IPS-11a (cell line): ENCODE measurements around the gene C1QC.

Experiments
- H3K4me3 ChIP-seq: one replicate; pipeline ENCODE4 v1.5.1; 2013; ENCODE audit warnings: low read depth, low read length, control low read depth

C1QC gene

GRCh38 chr1:22643381-22643780, at the start of gene C1QC:
Gene C1QC, plus strand, starts transcription at chr1:22643633. Its CDS starts 391 bp downstream, at chr1:22644024.
- no peak within 1 kb of the TSS for H3K4me3 ChIP-seq

DNA sequence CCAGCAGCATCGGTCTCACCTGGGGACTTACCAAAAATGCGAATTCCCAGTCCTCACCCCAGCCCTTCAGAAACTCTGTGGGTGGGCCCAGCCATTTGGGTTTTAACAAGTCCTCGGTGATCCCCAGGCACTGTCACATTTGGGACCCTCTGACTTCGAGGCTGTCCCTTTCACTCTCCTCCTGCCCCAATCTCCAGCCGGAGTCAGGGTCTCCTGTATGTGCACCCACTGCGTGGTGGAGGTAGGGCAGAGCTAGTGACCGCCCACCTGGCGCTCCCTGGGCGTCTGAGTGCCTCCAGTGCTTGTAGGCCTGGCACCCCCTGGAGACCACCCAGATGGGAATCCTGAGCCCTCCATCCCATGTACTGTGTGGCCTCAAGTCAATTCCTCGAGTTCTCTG, 49.0 kb upstream of the C1QC start:
- no peak overlapping the region for H3K4me3 ChIP-seq

- H3K4me3 ChIP-seq, result no peak overlapping the region
These were observed 48.3 kb upstream of the C1QC start for GRCh38 chr1:22595108-22595507.

GRCh38 chr1:22597301-22597965, 46.0 kb upstream of the C1QC start:
- H3K4me3 ChIP-seq, result no peak overlapping the region

- no peak overlapping the region for H3K4me3 ChIP-seq
These were observed 45.4 kb upstream of the C1QC start for GRCh38 chr1:22597996-22598395.

- H3K4me3 ChIP-seq, result no peak overlapping the region
These were observed 44.7 kb upstream of the C1QC start for GRCh38 chr1:22598736-22599135.

GRCh38 chr1:22600071-22600816, 43.2 kb upstream of the C1QC start:
- H3K4me3 ChIP-seq, result no peak overlapping the region

GRCh38 chr1:22600817-22601605, 42.4 kb upstream of the C1QC start:
- H3K4me3 ChIP-seq, result no peak overlapping the region

- no peak overlapping the region for H3K4me3 ChIP-seq
These were observed 41.8 kb upstream of the C1QC start for GRCh38 chr1:22601610-22602009.

DNA sequence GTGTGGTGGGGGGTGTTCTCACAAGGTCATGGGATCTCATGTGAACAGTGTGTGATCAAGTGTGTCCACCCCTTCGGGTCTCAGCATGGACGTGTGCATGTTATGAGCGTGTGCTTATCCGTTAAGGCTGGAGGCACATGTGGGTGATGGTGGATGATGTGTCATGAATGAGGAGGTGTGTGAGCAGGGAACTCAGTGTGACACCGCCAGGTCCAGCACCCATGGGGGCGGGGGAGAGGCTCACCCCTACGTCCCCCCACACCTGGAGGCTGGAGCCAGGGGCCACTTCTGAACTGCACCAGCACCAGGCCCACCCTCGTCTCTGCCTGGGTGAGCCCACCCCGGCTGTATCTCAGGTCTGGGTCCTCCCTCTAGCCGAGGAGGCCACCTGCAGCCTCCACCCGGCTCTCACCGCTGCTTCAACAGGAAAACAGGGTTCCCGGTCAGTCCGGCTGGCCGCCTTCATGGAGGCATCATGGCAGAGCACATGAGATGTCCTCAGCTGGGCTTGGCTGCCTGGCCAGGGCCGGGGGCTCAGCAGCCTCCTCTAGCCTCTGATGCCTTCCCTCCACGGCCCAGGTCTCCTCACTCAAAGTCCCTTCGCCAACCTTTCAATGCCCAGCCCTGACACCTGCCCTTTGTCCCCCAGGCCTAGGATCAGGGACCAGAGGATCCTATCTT, 41.2 kb upstream of the C1QC start:
- H3K4me3 ChIP-seq, result no peak overlapping the region

- no peak overlapping the region for H3K4me3 ChIP-seq
These were observed 37.3 kb upstream of the C1QC start for GRCh38 chr1:22606161-22606560.

GRCh38 chr1:22607154-22607553, 36.3 kb upstream of the C1QC start:
- H3K4me3 ChIP-seq, result no peak overlapping the region

DNA sequence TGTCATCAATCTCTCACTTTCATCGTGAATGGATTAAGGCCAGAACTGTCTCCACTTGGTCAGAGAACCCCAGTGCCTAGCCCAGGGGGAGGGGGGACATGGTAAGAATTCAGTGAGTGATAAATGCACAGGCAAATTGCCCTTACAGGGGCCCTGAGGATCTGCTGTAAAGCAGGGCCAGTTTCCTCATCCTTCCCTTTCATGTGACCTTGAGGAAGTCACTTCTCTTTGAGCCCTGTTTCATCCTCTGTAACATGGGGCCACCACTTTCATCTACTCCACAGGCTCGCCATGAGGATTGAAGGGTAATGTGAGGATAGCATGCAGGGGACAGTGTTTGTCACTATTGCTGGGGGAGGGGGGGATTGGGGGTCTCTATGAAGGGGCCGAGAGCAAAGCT, 35.1 kb upstream of the C1QC start:
- H3K4me3 ChIP-seq, result no peak overlapping the region

DNA sequence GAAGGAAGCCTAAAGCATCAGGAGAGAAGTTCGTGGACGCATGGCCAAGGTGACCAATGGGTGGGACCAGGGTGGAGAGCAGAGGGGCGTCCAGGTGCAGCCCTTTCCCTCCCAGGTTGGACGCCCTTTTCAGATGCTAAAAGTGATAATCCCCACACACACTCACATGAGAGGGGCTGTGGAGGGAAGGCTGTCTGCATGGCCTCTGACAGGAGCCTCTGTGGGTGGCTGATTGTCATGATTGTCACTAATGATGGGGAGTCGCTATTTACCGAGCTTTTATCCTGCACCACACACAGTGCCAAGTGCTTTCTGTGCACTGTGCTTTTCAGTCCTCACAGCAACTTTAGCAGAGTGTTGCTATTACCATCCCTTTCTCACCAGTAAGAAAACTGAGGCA, 34.1 kb upstream of the C1QC start:
- H3K4me3 ChIP-seq, result no peak overlapping the region

GRCh38 chr1:22611530-22611947, 31.9 kb upstream of the C1QC start:
- H3K4me3 ChIP-seq, result no peak overlapping the region

GRCh38 chr1:22612671-22613571, 30.5 kb upstream of the C1QC start:
- no peak overlapping the region for H3K4me3 ChIP-seq

- H3K4me3 ChIP-seq, result no peak overlapping the region
These were observed 29.9 kb upstream of the C1QC start for GRCh38 chr1:22613572-22613918.

DNA sequence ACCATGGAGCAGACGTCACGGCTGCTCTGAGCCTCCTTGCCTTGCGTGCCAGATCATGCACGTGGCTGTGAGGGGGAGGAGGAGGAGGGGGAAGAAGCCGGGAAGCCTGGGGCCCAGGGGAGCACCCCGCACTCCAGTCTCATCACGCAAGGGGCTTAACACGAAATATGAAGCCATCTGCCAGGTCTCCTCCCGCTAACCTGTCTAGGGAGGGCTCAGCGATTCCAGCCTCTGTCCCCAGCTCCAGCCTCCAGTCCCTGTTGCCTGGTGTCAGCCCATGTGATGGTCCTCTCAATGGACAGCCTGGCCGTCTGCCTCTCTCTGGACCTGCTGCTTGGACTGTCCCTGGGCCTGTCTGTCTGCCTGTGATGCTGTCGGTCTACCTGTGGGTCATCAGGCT, 29.5 kb upstream of the C1QC start:
- H3K4me3 ChIP-seq, result no peak overlapping the region

- H3K4me3 ChIP-seq, result no peak overlapping the region
These were observed 27.5 kb upstream of the C1QC start for GRCh38 chr1:22615886-22616285.

DNA sequence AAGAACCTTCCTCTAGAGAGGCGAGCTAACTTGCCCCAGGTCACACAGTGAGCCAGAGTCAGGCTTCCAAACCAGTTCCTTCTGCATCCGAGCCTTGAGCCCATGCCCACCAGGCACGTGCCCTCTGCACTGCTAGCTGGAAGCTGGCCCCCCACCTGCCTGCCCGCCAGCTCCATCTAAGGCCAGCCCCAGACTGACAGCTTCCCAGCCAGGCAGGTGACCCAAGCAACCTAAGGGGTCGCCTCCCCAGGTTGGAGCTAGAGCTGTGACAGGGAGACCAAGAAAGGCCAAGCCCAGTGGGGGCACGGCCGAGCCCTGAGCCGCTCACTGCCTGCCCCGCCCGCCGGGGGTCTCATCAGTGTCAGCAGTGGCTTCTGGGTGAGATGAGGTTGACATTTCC, 26.9 kb upstream of the C1QC start:
- H3K4me3 ChIP-seq, result no peak overlapping the region
